ENCODE measurements around the gene NAT14. TPM values are rescaled to one million over a fixed set of nuclear protein-coding genes. Genes with fewer than 3 reads are reported as not detected.

Gene NAT14
- total RNA-seq, 1 experiment from 2014 or later = 87.7 TPM

DNA sequence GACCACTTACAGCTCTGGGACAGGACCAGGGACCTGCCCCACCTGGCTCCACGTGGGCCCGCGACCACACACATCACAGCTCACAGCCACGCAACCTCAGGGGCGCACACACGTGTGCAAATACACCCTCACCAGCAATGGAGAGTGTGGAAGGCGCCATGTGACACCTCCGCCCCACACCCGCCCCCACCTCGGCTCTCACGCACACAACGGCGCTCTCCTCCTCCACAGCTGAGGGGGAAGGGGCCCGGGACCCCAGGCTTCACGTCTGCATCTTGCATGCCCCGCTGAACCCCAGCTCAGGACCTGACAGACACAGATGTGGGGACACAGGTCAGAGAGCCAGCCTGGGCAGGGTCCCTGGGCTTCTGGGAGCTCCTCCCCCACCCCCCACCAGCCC, 35.5 kb upstream of the NAT14 start (continued):
- no peak for TF ChIP-seq SOX15 (CRISPR knock-in tag; IDR thresholded peaks at IDR 0.05)

GRCh38 chr19:55451163-55451964, 33.6 kb upstream of the NAT14 start:
- Mint-ChIP-seq H3K27me3 (ENCODE audit: low read depth) (peaks cover 32% of the 10 kb centered on the region), H3K9me3 (no peaks in the 10 kb centered on the region), H3K36me3 (peaks cover 6% of the 10 kb centered on the region), H3K4me1 (peaks cover 6% of the 10 kb centered on the region; the same call in 1 of the 2 replicates), H3K27ac (no peak overlapping the region), H3K4me3 (peak overlapping the region; percentile 74)
- POLR2A ChIA-PET = interaction anchor here (0.6 kb wide), 1 partner anchor 304 kb away, joined by 4 read pairs; no protein-coding TSS in a partner anchor
- no peak for DNase-seq (ENCODE audit: low spot score)
- CTCF ChIA-PET = interaction anchor here (0.5 to 3.0 kb wide), 9 partner anchors 14 to 1839 kb away, joined by 3 to 18 read pairs (median 4); no protein-coding TSS in a partner anchor
- peak; percentile 16 for ATAC-seq
- no peak for TF ChIP-seq E2F5 (CRISPR knock-in tag; IDR thresholded peaks at IDR 0.05)
- TF ChIP-seq ZNF138 (CRISPR knock-in tag; conservative IDR thresholded peaks at IDR 0.05) = no peak
- TF ChIP-seq ELF4 (CRISPR knock-in tag; IDR thresholded peaks at IDR 0.05; ENCODE audit: low read depth) = no peak
- no peak for TF ChIP-seq IRF2 (CRISPR knock-in tag; IDR thresholded peaks at IDR 0.05; ENCODE audit: borderline replicate concordance, low read depth)
- no peak for TF ChIP-seq USF1 (CRISPR knock-in tag; IDR thresholded peaks at IDR 0.05)
- no peak for TF ChIP-seq FOXJ3 (CRISPR knock-in tag; IDR thresholded peaks at IDR 0.05; ENCODE audit: borderline replicate concordance)
- TF ChIP-seq OVOL2 (CRISPR knock-in tag; IDR thresholded peaks at IDR 0.05; ENCODE audit: borderline replicate concordance) = no peak
- no peak for TF ChIP-seq SMAD3 (CRISPR knock-in tag; IDR thresholded peaks at IDR 0.05; ENCODE audit: borderline replicate concordance)
- no peak for TF ChIP-seq GTF2I (CRISPR knock-in tag; conservative IDR thresholded peaks at IDR 0.05)

- no peaks in the 10 kb centered on the region for H3K9me3 Mint-ChIP-seq
- ChIA-PET CTCF (interaction anchor here (0.6 to 3.0 kb wide), 16 partner anchors 8 to 219 kb away, joined by 3 to 18 read pairs (median 4); partner anchors contain the start of genes ISOC2, ZNF628 and ZNF865), POLR2A (interaction anchor here (1.3 to 1.6 kb wide), 2 partner anchors 8 to 24 kb away, joined by 4 to 6 read pairs; partner anchors contain the start of gene ZNF628)
- no peak for TF ChIP-seq PRRX2 (CRISPR knock-in tag; IDR thresholded peaks at IDR 0.05)
- 0 out of 2 replicates have a peak, but pooled peaks have one; percentile 44 for TF ChIP-seq FOXP1 (CRISPR knock-in tag; IDR thresholded peaks at IDR 0.05; ENCODE audit: borderline replicate concordance)
- TF ChIP-seq EMX1 (CRISPR knock-in tag; IDR thresholded peaks at IDR 0.05) = peak; percentile 86; the same call in 1 of the 2 replicates
- TF ChIP-seq TEAD4 (CRISPR knock-in tag; IDR thresholded peaks at IDR 0.05) = no peak
- TF ChIP-seq, protein P1, sequence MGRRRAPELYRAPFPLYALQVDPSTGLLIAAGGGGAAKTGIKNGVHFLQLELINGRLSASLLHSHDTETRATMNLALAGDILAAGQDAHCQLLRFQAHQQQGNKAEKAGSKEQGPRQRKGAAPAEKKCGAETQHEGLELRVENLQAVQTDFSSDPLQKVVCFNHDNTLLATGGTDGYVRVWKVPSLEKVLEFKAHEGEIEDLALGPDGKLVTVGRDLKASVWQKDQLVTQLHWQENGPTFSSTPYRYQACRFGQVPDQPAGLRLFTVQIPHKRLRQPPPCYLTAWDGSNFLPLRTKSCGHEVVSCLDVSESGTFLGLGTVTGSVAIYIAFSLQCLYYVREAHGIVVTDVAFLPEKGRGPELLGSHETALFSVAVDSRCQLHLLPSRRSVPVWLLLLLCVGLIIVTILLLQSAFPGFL (CRISPR knock-in tag; IDR thresholded peaks at IDR 0.05; ENCODE audit: borderline replicate concordance) = no peak
- no peak for TF ChIP-seq NR2C2 (CRISPR knock-in tag; IDR thresholded peaks at IDR 0.05)
- TF ChIP-seq, protein P2, sequence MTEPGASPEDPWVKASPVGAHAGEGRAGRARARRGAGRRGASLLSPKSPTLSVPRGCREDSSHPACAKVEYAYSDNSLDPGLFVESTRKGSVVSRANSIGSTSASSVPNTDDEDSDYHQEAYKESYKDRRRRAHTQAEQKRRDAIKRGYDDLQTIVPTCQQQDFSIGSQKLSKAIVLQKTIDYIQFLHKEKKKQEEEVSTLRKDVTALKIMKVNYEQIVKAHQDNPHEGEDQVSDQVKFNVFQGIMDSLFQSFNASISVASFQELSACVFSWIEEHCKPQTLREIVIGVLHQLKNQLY (CRISPR knock-in tag; IDR thresholded peaks at IDR 0.05) = no peak
- TF ChIP-seq USF2 (CRISPR knock-in tag; IDR thresholded peaks at IDR 0.05) = no peak
- TF ChIP-seq OVOL2 (CRISPR knock-in tag; IDR thresholded peaks at IDR 0.05; ENCODE audit: borderline replicate concordance) = no peak
- no peak for TF ChIP-seq RORB (CRISPR knock-in tag; IDR thresholded peaks at IDR 0.05)
- TF ChIP-seq, protein P3, sequence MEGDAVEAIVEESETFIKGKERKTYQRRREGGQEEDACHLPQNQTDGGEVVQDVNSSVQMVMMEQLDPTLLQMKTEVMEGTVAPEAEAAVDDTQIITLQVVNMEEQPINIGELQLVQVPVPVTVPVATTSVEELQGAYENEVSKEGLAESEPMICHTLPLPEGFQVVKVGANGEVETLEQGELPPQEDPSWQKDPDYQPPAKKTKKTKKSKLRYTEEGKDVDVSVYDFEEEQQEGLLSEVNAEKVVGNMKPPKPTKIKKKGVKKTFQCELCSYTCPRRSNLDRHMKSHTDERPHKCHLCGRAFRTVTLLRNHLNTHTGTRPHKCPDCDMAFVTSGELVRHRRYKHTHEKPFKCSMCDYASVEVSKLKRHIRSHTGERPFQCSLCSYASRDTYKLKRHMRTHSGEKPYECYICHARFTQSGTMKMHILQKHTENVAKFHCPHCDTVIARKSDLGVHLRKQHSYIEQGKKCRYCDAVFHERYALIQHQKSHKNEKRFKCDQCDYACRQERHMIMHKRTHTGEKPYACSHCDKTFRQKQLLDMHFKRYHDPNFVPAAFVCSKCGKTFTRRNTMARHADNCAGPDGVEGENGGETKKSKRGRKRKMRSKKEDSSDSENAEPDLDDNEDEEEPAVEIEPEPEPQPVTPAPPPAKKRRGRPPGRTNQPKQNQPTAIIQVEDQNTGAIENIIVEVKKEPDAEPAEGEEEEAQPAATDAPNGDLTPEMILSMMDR (IDR thresholded peaks at IDR 0.05) = no peak
- TF ChIP-seq GTF2I (CRISPR knock-in tag; conservative IDR thresholded peaks at IDR 0.05) = no peak
- ATAC-seq = no peak
- no peak for DNase-seq (ENCODE audit: low spot score)
- H3K4me1 Mint-ChIP-seq = peaks cover 6% of the 10 kb centered on the region; the same call in 1 of the 2 replicates
- peak overlapping the region; percentile 74 for H3K4me3 Mint-ChIP-seq
- H3K27me3 Mint-ChIP-seq (ENCODE audit: low read depth) = peaks cover 32% of the 10 kb centered on the region
- H3K27ac Mint-ChIP-seq = no peak overlapping the region
- peaks cover 12% of the 10 kb centered on the region for H3K36me3 Mint-ChIP-seq
Observed at GRCh38 chr19:55451965-55452748, 32.8 kb upstream of the NAT14 start.
